Stimulated activated CD4-positive, alpha-beta T cell treated with anti-CD3 and anti-CD28 coated beads, Interleukin-12 subunit alpha, Interleukin-12 subunit beta, amount 100 ng/mL, for 4 hours (primary cell): ENCODE results near the gene ELAVL1.

ENCODE experiments used
- DNase-seq: peaks from one replicate; pipeline ENCODE4 v3.0.0-alpha.2; 2020

ELAVL1 gene

GRCh38 chr19:8020681-8021080, 15.2 kb upstream of the ELAVL1 start:
- no peak for DNase-seq

GRCh38 chr19:8017808-8018207, 12.4 kb upstream of the ELAVL1 start:
- DNase-seq, result no peak

- DNase-seq, result peak; percentile 24
Measured at GRCh38 chr19:8004723-8005513, 523 bp downstream of the ELAVL1 start.

GRCh38 chr19:8004001-8004400, 1.4 kb downstream of the ELAVL1 start:
- no peak for DNase-seq

GRCh38 chr19:8001995-8002849, 3.2 kb downstream of the ELAVL1 start:
- DNase-seq, result peak; percentile 73

GRCh38 chr19:8001651-8001994, 3.8 kb downstream of the ELAVL1 start:
- DNase-seq, result no peak

- DNase-seq, result no peak
Measured at GRCh38 chr19:8000298-8001038, 5.0 kb downstream of the ELAVL1 start.

- no peak for DNase-seq
Measured at GRCh38 chr19:7999376-7999775, 6.1 kb downstream of the ELAVL1 start.

- DNase-seq, result no peak
Measured at GRCh38 chr19:7997809-7998480, 7.5 kb downstream of the ELAVL1 start.

GRCh38 chr19:7996883-7997282, 8.6 kb downstream of the ELAVL1 start:
- DNase-seq, result no peak

GRCh38 chr19:7995810-7996158, 9.7 kb downstream of the ELAVL1 start:
- no peak for DNase-seq

GRCh38 chr19:7994928-7995809, 10.3 kb downstream of the ELAVL1 start:
- no peak for DNase-seq

GRCh38 chr19:7994114-7994513, 11.3 kb downstream of the ELAVL1 start:
- DNase-seq, result no peak

GRCh38 chr19:7993560-7993959, 11.9 kb downstream of the ELAVL1 start:
- DNase-seq, result no peak

- DNase-seq, result no peak
Measured at GRCh38 chr19:7992575-7992974, 12.9 kb downstream of the ELAVL1 start.

- no peak for DNase-seq
Measured at GRCh38 chr19:7989071-7989575, 16.3 kb downstream of the ELAVL1 start.

- no peak for DNase-seq
Measured at GRCh38 chr19:7988307-7988706, 17.1 kb downstream of the ELAVL1 start.

GRCh38 chr19:7987114-7987768, 18.2 kb downstream of the ELAVL1 start:
- DNase-seq, result no peak

GRCh38 chr19:7986321-7987113, 18.9 kb downstream of the ELAVL1 start:
- DNase-seq, result no peak

- no peak for DNase-seq
Measured at GRCh38 chr19:7985481-7985911, 19.9 kb downstream of the ELAVL1 start.
